Upper lobe of left lung (tissue), 4 donors: Measurements from ENCODE around the gene ASTL.

Experiments used
- POLR2A ChIP-seq, 4 donors: fragments of 450-650 bp; IDR thresholded peaks; one replicate each; pipeline ENCODE4 v1.5.1; 2016 to 2017; ENCODE audit warnings: antibody characterized with exemption in 4 of 4, mild to moderate bottlenecking in 2 of 4
- POLR2AphosphoS5 ChIP-seq, 2 donors: sonication (generic); formaldehyde crosslinking; IDR thresholded peaks; one replicate each; pipeline ENCODE4 v1.5.1; 2017; ENCODE audit warnings: antibody characterized with exemption in 2 of 2
- TF ChIP-seq, protein P1 (sequence below), 6 experiments: fragments of 450-650 bp in 4 of 6; fragments of 200-600 bp in 2 of 6; sonication (generic) in 2 of 6; IDR thresholded peaks; one replicate each; pipeline ENCODE4 v1.5.1; 2016 to 2019; ENCODE audit warnings: antibody characterized with exemption in 6 of 6

GRCh38 chr2:96158554-96158940 lies 20.2 kb upstream of the ASTL start:
- no peak for TF ChIP-seq POLR2AphosphoS5 (IDR thresholded peaks at IDR 0.05)
- no peak for TF ChIP-seq POLR2A (IDR thresholded peaks at IDR 0.05)
- TF ChIP-seq, protein P1, sequence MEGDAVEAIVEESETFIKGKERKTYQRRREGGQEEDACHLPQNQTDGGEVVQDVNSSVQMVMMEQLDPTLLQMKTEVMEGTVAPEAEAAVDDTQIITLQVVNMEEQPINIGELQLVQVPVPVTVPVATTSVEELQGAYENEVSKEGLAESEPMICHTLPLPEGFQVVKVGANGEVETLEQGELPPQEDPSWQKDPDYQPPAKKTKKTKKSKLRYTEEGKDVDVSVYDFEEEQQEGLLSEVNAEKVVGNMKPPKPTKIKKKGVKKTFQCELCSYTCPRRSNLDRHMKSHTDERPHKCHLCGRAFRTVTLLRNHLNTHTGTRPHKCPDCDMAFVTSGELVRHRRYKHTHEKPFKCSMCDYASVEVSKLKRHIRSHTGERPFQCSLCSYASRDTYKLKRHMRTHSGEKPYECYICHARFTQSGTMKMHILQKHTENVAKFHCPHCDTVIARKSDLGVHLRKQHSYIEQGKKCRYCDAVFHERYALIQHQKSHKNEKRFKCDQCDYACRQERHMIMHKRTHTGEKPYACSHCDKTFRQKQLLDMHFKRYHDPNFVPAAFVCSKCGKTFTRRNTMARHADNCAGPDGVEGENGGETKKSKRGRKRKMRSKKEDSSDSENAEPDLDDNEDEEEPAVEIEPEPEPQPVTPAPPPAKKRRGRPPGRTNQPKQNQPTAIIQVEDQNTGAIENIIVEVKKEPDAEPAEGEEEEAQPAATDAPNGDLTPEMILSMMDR (IDR thresholded peaks at IDR 0.05), result no peak
